Measurements from ENCODE around the gene FAF1. TPM values are rescaled to one million over a fixed set of nuclear protein-coding genes. Genes with fewer than 3 reads are reported as not detected.

Gene FAF1
- total RNA-seq, 1 experiment from 2014 or later, result 99.1 TPM

DNA sequence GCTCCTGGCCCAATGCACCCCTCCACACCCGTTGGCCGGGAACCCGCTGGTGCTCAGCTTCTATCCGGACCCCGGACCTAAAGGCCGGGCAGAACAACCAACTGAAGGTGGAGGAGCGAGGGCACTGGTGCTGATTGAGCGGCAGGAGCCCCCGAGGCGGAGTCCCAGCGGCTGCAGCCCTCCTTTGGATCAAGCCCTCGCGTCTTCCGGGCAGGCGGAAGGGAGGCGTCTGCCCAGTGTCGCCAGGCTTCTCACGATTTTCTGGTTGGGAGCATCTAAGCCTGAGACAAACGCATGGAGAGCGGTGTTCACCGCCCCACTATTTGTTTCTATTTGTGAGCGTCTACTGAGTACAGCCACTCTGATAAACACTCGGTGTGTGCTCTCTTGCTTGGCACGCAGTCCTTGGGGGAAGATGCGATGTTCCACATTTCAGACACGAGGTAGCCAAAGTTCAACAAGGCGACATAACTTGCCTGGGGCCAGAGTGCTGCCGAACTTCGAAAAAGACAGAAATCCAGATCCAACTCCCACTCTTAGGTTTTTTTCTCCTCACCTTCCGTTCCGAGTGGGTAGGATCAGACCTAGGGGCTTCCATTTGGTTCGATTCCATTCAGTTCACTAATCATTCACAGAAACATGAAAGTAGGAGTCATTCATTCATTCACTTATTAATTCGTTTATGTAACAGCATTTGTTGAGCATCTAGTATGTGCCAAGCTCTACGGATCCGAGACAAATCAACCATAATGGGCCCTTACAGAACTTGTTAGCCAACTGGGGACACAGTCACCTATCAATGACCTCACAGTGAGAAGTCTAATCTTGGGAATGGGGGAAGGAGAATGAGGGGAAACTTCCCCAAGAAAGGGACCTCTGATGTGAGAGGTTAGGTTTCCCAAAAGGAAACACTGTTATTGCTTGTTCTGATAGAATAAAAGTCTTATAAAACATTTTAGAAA lies 532.0 kb downstream of the FAF1 start:
- no peak for DNase-seq (ENCODE audit: low spot score)

DNA sequence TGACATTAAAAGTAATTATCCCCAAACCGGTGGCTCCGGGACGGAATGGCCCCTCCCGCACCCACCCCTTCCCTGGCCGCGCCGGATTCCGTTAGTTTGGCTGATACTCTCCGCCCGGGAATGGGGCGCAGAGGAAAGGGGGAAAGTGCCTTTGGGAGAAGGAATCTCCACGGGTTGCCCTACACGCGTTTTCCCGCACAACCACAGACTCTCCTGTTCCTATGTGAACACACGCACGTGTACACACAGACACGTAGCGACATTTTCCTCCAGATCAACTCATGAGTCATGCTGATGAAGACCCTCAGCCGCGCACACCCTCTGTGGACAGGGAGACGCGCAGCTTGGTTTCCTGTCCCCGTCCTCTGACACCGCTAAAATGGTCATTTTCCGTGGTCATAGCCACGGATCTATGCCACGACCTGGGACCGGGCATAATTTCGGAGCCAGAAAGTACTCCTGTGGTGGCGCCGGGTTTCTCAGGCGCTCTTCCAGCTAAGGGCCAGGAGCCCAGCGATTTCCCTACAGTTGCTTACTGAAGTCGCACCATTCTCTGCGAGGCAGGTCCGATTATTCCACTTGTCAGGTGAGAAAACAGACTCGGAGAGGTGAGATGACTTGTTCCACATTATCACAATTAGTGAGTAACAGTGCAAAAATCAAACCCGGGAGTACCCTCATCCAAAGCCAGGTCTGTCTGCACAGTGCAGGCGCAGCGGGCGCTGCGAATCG lies 532.8 kb downstream of the FAF1 start:
- DNase-seq (ENCODE audit: low spot score), result no peak

GRCh38 chr1:50426702-50427085 lies 533.4 kb downstream of the FAF1 start:
- DNase-seq (ENCODE audit: low spot score), result no peak

GRCh38 chr1:50426108-50426700 lies 533.9 kb downstream of the FAF1 start:
- no peak for DNase-seq (ENCODE audit: low spot score)

- DNase-seq (ENCODE audit: low spot score), result no peak
Measured at GRCh38 chr1:50425376-50426107, 534.5 kb downstream of the FAF1 start.

DNA sequence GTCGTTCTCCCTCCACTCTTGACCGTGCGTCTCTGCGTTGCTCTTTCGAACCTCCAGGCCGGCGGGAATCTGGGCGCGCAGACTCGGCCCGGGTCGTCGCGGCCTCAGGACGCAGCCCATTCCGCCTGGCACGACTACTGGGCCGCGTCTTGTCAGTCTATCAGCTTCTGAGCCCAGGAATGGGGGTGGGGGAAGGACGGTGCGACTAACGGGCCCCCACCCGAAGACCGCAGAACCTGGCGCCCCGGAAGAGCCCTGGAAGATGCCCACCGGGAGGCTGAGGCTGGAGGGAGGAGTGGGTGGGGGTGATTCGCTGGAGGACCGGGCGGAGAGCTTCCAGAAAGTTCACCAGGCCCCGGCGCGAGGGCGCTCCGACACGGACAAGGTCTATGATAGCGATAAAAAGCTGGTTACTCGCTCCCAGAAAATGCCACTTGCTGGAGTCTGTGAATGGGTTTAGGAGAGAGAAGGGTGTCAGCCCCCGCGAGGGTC lies 535.1 kb downstream of the FAF1 start:
- DNase-seq (ENCODE audit: low spot score), result no peak

GRCh38 chr1:50424045-50424883 lies 535.8 kb downstream of the FAF1 start:
- DNase-seq (ENCODE audit: low spot score), result peak; percentile 29

DNA sequence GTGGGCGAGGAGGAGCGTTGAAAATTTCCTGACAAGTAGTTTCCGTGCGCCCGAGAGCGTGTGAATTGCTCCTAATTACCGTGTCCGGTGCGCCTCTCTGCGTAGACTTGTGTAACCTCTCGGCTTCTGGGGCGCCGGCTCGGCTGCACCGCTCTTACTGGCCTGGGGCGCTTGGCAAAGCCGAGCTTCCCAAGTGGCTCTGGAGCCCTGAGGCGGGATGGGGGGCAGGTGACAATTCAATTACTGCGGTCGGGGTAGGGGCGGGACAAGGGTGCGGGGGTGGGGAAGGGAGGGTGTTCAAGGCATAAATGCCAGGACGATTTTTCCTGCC lies 536.4 kb downstream of the FAF1 start:
- DNase-seq (ENCODE audit: low spot score), result peak; percentile 49

DNA sequence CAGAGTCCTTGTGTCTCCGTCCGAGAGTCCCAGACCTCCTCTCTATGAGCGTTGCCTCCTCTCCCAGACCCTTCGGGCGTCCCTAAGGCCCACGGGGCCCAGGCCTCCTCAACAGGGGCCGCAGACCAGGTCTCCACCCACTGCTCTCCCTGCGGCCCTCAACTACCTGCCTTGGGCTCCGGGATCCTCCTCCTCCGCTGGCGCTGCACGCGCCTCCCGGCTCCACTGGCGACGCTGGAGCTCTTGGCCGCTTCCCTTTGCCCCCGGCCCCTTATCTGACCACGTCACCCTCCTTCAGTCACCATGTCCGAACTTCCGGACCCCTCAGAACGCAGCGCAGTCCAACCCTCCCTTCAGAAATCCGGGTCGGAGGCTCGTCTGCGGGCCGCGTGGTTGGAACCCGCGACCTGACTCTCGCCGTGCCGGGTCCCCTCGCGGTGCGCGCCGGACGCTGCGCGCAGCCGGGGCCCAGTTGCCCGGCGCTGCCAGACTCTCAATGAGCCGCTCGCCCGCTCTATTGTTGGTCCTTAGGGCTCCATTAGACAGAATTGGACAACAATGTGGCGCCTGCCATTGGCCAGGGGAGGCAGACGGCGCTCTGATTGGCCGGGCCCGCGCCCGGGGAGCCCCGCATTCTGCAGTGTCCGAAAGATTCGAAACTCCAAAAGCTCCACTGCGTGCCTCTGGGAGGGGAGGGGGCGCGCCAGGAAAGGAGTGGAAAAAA lies 537.0 kb downstream of the FAF1 start, which contains the start of gene DMRTA2:
TSS of gene DMRTA2 (minus strand) at position 498 of the 724 bp plus-strand sequence. CDS start 1,907 bp downstream, outside the sequence.
- DNase-seq (ENCODE audit: low spot score), result peak; percentile 24

GRCh38 chr1:50422675-50422945 lies 537.5 kb downstream of the FAF1 start:
- DNase-seq (ENCODE audit: low spot score), result no peak

DNA sequence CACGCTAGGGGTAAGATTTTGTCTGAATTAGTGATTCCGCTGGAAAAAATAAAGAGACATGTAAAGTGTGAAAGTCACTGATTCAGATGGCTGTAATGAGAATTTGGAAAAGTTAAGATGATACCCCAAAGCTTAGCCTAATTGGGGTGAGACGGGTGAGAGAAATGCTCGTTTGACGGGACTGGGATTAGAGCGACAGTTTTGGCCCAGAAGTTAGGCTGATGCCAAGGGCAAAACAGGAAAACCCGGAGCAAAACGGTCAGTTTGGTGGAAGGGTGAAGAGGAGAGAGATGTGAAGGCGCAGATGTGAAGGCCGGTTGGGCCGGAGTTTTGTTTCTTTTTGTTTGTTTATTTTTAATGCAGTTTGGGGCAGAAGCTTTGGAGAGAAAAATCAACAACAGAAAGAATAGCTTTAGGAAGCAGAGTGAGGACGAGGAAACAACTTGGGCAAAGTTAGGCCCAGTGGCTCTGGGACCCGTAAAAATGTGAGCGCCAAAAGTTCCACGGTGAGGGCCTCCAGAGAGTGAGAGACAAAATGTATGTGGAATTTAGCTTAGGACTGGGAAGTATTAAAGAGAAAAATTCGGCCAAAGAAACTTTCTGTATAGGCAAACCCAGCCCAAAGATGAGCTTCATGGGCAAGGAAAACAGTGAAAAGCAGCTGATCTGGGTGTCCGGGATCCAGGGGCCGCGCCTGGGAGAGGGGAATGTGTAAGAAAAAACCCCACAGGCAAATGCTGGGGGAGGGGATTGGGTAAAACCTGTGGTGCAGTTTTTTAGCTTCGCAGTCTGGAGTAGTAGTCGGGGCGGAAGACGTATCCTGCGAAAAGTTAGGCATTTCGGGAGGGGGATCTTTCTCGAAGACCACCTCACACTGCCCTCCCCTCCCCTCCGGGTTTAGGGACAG lies 538.0 kb downstream of the FAF1 start:
- no peak for DNase-seq (ENCODE audit: low spot score)

- DNase-seq (ENCODE audit: low spot score), result no peak
Measured at GRCh38 chr1:50421366-50421748, 538.7 kb downstream of the FAF1 start.

- DNase-seq (ENCODE audit: low spot score), result no peak
Measured at GRCh38 chr1:50420689-50421365, 539.2 kb downstream of the FAF1 start.

DNA sequence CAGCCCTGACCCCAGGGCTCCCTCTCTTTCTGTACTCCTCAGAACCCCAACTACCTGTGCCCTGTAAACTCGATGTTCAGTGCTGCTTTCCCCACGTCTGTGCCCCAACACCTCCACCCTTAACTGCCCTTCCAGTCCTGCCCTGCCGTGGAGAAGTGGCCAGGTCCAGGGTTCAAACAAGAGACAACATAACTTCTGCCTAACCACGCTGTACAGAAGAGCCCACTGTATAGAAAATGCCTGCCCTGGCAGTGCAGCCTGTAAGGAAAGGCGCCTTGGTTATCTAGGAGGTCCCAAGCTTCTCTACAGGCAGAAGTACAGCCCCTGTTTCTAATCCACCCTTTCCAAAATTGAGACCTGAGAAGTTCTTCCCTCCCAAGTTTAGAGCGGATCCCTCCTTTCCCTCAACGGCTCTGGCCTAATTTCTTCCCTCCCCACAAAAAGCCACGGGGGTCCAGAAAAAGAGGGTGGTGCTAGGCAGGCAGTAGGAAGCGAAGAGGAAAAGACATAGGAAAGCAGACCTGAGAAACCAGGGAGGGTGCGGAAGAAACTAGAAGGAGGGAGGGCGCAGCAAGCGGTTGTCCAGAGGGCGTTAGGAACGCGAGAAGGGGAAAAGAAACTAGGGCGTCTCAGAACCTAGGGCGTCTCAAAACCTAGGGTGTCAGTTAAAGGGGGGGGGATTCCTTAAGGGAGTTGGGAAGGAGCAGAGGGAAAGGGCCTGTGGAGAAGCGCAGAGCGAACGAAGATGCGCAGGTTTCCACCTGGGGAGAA lies 540.0 kb downstream of the FAF1 start:
- no peak for DNase-seq (ENCODE audit: low spot score)

DNA sequence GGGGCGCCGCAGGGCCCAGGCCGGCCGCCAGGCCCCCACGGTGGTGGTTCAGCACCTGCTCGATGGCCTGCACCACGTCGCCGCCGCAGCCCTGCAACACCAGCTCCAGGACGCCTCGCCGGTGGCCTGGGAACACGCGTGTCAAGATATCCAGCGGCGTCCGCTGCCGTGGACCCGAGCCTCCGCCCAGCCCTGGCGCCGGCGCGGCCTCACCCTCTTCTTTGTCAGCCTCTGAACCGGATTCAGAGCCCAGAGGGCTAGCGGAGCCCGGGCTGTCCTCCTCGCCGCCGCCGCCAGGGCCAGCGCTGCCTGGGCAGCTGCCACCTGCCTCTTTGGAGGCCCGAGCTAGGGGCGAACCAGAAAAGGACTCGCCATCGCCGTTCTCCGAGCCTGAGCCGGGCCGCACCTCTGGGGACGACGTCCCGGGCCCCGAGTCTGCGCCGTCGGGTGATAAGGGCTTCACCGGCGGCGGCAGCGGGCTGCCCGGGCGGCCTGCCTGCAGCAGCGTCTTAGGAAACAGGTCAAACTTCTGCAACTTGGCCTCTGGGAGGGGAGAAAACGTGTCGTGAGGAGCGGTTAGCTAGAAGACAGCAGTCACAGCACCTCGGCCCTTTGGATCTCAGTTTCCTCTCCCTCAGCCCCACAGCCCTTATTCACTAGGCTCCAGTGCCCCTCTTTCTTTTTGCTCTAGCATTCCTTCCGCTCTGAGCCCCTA lies 540.7 kb downstream of the FAF1 start:
- DNase-seq (ENCODE audit: low spot score), result no peak

GRCh38 chr1:50418600-50419109 lies 541.4 kb downstream of the FAF1 start:
- no peak for DNase-seq (ENCODE audit: low spot score)
